GM21529 (cell line): ENCODE measurements around the gene OMP.
"Not testable (repeated sequence)": the region's sequence is repeated elsewhere in the genome, so short reads cannot be mapped to it uniquely, and the experiment has no call there.

Experiments used
- ATAC-seq: cut with Tn5 transposase; IDR thresholded peaks from one replicate; pipeline ENCODE4 v1.9.1; 2021; ENCODE audit not compliant: unreplicated experiment

Gene OMP

DNA sequence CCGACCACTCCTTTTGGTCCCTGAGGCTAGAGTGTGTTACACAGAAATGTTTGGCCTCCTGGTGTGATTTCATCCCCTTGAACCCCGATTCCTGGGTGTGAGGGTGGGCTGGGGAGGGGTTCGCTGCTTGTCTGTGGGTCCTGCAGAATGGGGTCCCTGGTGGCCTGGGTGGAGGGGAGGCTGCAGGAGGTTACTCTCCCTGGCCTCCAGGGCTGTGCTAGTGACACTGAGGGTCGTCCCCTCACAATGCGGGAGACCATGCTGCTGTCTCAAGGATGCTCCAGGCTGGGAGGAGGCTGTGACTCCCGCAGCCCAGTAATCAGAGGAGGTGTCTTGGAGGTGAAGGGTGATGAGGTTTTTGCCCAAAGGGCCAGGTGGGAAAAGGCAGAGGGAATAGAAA lies 17.0 kb upstream of the OMP start:
- ATAC-seq: no peak

DNA sequence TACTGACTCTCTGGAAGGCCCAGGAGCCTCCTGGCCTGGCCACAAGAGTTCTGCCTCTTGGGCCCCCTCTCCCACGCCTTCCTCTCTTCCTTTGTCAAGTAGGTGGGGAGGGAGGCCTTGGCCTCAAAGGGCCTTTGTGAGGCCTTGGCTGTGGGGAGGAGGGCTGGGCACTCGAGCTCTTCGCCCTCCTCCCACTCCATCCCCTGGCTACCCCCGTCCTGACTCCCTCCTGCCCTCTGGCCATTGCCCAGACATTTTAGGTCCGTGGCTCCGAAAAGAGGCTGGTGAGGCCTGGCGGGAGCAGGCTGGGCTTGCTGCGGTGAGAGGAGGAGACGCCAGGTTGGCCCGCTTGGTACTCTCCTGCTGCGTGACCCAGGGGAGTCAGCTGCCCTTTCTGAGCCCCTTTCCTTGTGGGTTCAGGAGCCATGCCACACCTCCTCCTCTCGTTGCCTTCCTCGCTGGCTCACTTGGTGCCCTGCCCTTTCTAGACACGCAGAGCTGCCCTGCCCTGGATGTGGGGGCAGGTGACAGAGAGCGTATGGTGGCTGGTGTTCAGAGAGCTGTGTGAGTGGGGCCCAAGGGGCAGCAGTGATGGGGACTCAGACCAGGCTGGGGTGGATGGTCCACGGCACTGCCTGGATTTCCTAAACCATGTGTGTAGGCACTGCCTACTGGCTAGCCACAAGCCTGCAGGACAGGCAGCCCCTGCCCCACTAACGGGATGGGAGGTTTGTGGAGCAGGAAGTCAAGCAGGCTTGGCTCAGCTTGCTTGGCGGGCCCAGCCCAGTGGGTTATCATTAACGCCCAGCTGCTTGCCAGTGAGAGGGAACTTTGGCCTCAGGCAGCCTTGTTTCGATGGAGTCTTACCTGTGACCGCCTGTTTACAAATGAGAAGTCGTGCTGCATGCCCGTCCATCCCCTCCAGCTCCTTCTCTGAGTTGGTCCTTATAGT lies 15.8 kb upstream of the OMP start:
- ATAC-seq: no peak

DNA sequence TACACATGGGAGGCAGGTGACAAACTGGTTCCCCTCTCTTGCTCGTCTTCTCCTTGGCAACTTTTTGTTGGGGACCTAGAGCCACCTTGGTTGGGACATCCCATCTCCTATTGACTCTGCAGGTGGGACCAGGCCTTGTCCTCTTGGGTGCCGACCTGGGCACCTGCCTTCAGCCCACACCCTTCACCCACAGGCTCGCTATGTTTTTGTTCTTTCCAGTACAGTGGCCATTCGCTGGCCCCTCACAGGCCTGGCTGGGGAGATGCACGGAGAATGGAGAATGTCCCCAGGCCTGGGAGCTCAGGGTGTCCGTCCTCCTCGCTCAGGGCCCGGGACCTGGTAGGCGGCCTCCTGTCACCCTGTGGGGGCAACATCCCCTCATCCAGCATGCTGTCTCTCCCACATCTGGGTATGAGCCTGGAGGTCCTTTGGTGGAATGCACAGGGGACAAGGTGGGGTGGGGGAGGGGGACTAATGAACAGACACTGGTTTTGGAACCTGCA lies 14.9 kb upstream of the OMP start:
- no peak for ATAC-seq

DNA sequence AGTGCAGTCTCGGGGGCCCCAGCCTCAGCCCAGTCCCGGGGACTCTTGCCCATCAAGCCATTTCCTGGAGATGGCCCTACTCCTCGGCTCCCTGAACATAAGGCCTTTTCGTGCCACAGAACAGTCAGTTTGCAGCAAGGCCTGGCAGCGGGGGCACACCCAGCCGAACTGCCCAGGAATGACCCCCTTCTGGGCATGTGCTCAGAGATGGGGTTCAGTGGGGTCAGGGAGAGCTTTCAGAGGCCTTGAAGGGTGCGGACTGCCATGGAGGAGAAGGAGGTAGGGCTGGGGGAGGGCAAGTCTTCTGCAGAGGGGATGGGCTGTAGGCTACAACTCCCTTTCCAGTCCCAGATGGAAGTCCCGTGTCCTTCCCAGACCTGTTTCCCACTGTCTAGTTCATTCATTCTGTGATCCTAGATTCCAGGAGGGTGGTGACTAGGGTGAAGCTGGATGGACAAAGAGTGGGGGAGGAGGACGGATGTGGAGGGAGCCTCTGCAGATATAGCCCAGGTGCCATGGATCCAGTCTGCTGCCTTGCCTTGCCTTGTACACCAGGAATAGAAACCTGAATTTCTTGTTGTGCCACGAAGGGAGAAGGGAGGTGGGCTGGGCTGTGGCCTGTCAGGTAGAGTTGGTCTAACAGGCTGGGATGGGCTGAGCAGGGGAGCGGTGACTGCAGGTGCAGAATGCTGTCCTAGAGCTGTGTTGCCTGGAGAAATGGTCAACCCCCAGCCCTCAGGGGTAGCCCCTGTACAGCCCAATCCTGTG lies 14.2 kb upstream of the OMP start:
- no peak for ATAC-seq

DNA sequence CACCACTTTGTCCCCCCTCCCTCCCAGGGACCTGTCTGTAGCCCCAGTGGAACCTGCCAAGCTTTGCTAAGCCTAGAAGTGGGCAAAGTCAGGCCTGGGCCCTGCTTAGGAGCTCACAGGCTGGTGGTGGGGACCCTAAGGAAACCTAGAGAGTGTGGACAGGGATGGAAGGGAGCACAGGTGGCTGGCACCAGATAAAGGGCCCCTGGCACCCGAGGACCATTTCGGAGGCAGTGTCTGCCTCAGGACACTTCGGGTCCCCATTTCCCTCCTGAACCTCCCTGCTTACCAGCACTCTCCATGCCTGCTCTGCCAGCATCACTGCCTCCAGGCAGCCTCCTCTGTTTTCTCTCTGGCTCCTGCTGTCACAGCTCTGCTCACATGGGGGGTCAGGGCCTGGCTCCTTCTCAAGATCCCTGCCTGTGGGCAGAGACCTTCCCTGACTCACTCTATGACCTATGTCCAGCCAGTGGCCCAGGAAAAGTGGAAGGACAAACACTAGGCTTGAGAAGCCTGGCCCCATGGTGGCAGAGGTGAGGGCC lies 13.6 kb upstream of the OMP start:
- ATAC-seq: no peak

DNA sequence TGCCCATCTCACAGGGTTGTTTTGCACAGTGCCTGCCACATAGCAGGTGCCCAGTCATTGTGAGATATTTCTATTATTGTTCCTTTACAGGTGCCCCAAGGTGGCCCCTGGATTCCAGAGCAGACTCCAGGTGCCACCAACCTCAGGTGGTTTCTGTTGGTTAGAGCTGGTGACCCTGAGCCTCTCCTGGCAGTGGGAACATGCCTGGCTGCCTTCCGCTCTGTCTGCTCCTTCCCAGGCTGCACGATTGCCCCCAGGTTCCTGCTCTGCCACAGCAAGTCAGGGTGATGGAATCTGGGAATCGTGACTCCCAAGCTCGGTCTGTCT lies 12.6 kb upstream of the OMP start:
- no peak for ATAC-seq

DNA sequence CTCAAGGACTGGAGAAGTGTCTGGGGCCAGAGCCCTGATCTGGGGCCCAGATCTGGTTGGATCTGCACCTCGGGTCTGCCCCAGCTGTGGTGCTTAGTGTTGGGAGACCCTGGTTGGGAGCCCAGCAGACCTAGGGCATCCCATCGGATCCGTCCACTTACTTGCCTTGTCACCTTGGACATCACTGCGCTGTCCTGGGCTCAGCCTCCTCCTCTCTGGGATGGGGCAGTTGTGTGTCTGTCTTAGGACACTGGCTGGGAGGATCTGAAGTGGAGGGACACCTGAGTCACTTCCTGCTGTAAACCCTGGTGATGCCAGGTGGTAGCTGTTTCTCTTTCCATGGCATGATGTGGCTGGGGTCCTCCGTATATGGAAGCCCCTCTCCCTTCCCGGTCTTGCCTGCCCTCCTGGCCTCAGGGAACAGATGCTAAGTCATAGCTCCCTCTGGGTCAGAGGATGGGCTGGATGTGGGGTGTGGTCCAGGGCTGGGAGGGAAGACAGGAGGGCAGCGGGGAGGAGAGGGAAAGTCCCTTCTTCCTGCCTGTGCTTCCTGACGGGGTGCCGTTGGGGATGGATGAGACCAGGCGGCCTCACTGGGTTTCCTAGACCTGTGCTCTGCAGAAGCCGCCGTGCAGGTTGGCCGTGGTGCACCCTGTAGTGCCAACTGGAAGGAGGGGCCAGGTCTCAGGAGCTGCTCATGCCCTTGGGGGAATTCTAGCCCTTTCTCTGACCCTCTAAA lies 12.1 kb upstream of the OMP start:
- ATAC-seq: peak; percentile 3

DNA sequence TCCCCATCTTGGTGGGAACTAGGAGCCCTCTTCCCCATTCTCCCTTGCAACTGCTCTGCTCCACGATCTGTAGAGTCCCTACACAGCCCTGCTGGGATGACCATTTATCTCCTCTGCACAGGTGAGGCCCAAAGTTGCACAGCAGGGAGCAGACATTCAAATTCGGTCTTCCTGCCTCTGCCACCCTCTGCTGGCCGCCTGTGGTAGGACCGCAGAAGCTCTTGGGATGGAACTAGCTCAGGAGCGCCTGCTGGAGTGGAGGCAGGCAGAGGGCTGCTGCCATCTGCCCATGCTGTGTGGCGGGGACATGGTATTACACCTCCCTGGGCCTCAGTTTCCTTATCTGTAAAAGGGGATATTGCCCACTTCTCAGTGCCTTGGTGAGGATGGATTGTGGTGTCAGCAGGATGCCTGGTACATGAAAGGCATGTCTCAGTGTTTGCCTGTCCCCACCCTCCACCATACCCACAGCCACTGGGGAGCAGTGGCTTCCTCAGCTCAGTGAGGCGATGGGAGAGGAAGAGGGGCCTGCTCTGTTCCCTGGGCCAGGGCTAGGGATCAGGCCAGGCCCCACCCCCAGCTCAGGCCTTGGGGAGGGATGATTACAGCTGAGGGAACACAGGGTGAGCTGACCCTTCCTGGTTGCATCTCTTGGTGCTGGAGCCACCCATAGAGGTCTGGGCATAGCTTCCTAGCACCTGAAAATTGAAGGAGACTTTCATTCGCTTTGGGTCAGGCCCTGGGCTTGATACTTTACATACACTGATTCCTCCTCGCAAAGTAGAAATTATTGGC lies 11.3 kb upstream of the OMP start:
- peak; percentile 90 for ATAC-seq

DNA sequence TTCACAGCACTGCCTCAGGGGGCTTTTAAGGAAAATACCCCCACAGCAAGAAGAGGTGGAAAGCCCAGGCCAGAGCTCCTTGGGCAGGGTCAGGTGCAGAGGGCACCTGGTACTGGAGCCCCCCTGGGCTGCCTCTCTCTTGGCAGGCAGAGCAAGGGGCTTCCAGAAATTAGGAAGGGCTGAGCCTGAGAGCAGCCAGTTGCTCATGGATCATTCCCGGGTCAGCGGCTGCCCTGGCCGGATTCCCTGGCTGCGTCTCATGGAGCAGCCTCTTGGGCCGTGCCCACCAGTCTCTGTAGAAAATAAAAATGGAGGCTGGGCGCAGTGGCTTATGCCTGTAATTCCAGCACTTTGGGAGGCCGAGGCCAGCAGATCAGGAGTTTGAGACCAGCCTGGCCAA lies 10.3 kb upstream of the OMP start:
- no peak for ATAC-seq

DNA sequence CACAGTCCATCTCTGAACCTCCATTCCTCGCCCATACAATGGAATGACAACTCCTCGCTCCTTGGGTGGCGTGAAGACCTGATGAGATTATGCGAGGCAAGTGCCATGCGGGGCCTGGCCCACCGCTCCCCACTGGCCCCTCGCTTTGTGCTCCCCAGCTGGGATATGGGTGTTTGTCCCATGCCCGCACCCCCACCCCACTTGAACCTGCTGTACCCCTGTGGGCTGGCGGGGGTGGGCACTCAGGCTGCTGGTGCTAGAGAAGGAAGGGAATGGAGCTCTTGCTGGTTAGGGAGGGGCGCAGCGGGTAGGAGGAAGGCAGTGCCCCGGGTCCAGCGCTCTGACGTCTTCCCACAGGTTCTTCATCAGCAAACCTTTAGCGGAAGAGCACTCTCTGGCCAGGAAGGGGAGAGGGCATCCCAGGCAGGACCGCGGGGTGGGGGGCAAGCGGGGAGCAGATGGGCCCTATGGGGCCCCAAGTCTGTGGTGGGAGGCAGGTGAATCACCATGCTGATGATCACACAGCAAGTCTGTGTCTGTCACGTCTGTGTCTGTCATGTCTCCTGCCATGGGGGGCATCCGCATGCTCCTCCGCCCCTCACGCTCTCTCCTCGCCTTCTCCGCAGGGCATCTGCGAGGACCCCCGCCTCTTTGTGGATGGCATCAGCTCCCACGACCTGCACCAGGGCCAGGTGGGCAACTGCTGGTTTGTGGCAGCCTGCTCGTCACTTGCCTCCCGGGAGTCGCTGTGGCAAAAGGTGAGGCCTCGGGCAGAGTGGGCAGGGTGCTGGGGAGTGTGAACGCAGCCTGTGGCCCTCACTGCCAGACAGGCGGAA lies 9.4 kb upstream of the OMP start:
- no peak for ATAC-seq

DNA sequence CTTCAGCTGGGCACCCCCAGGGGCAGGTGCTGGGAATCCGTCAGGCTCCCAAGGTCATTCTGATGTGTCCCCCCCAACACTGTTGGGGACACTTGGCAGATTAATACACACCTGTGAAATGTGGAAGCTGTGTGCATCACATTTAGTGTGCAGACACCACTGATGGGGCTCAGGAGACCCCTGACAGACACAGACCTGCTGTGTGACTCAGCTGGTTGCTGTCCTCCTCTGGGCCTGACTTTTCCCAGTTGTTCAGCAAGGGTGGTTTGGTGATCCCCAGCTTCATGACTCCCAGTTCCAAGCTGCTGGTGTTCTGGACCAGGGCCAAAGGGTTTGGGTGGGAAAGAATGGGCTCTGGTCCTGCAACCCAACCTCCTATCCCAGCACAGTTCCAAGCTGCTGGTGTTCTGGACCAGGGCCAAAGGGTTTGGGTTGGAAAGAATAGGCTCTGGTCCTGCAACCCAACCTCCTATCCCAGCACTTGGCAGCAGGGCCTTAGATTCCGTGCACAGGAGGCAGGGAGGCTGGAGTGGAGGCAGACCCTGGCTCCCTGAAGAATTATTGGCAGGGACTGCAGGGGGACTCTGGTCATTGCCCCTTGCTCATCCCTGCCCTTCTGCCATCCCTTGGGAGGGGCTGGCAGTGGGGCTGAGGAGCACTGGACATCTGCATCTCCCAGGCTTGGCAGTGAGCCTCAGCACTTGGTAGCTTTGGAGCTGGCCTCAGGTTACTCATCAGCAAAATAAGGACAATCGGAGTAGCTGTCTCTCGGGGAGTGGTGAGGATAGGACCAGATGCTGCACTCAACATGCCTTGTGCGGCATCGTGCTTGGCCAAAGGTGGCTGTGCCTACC lies 8.4 kb upstream of the OMP start:
- ATAC-seq: no peak

DNA sequence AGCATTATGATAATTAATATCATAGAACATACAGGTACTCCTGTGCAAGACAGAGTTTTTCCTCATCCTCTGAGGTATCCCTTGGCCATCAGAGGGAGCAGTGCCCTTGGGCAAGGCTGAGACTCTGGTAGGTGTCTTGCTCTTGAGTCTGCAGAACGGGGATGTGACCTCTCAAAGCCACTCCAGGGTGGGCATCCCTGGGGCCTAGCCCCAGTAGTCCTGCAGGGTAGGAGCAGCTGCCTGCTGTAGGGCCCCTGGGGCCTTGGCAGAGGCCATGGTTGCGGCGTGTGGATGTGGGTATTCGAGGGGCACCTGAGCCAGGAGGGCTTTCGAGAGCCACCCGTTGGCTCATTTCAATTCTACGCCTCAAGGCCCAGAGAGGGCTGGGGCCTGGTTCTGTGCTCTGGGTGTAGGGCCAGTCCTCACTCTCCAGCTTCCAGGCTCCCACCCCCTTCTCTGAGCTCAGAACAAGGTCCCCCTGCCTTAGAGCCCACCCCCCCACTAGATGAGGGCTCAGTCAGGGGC lies 7.7 kb upstream of the OMP start:
- no peak for ATAC-seq

DNA sequence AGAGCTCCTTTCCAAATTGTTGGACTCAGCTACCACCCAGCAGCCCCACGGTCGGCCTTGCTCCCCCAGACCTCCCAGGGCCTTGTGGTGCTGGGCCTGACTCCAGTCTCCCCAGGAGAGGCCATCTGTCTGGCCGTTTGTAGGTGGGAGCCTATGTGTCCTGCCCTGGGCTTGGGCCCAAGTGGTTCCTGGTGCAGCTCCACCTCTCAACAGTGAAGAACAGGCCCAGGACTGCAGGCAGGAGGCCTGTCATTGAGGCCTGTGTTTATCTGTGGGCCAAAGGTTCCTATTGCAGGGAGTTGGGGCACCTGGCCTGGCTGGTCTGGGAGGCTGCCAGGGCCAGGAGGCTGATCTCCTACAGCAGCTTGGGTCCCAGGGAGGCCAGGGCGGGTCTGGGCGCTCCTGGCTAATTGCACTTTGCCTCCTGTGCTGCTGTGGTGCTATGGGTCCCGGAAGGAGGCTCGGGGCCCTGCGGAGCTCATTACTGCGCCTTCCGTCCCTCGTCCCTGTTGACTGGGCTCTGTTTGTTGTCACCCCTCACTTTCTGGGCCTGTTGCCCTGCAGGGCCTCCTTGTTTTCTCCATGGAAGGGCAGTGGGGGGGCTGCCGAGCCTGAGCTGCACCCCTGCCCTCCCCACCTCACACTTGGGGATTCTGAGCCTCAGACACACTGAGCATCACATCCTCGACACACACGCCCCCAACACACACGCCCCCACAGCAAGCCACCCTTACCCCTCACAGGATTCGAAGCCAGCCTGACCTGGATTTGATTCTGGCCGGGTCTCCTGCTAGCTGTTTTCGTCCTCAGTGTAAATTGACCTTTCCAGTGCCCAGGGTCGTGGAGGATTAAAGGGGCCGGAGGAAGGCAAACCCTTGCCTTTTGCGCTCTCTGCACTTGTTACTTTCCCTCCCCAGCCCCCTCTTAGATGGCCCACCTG lies 6.8 kb upstream of the OMP start:
- no peak for ATAC-seq

DNA sequence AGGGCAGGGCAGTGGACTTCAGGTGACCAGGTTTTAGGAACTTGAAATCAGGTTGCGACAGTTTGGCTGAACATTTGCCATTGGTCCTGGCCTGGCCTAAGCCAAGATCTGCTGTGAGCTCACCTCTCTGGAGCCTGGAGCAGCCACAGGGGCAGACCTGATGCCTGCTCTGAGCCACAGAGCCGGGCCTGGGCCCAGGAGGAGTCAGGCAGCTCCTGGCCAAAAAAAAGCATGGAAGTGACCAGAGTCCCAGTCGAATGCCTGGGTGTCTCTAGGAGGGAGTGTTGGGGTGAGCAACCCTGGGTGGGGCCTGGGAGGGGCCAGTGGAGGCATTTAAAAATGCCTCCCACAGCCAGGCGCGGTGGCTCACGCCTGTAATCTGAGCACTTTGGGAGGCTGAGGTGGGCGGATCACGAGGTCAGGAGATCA lies 6.0 kb upstream of the OMP start:
- no peak for ATAC-seq

DNA sequence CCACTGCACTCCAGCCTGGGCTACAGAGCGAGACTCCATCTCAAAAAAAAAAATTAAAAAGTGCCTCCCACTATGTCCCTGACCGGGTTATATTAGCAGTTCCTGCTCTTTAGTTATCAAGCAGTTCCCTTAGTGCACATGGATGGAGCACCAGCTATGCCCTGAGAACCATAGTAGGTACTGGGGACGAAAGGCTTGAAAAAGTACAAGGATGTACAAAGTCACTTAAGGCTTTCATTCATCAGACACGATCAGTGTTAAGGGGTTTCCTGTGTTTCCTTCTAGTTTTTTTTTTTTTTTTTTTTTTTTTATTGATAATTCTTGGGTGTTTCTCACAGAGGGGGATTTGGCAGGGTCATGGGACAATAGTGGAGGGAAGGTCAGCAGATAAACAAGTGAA lies 5.5 kb upstream of the OMP start:
- ATAC-seq: not testable (repeated sequence)

DNA sequence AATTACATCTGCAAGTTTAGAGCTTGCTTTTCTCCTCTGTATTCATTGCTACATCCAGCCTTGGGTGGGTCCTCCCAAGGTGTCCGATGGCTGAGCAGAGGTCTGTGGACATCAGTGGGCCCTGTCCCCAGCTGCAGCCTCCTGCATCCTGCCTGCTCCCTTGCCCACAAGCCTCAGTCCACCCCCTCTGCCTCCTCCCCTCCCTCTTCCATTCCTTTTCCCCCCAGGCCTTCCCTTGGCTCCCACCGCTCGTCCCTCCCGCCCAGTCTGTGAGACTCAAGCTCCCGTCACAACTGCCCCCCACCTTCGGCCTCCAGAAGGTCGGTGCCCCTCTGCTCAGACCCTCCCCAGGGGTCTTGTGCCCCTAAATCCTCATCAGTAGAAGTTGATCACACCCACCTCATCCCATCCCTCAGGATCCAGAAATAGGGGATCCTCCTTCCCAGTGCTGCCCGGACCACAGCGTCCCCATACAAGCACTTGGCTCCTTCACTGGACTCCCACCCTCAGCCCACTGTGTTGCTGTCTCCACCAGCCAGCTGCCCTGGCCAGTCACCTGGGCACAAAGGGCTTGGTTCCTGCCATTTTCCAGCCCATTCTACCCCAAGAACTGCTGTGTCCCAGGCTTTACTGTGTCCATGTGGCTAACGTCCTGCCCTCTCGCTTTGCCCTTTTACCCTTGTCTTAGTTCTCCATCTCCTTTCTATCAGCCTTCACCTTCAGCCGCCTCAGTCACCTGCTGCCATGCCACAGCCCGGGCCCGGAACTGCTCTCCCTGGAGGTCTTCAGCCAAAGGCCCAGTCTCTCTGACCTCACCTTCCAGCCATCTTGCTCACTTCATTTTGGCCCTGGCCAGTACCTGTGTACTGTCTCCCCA lies 2.2 kb upstream of the OMP start:
- no peak for ATAC-seq
